Mesangial cell (primary cell): ENCODE measurements around the gene ABHD18. TPM values are rescaled to one million over a fixed set of nuclear protein-coding genes. Genes with fewer than 3 reads are reported as not detected.

ENCODE experiments used
- total RNA-seq: library from RNA; depleted of rRNA; stranded (reverse); fragments of >200 nt; gene quantifications from 2 replicates; pipeline ENCODE4 v1.2.3, GENCODE V29; 2015

ABHD18 gene
- 4.9 and 6.1 TPM in 2 replicates for total RNA-seq

DNA sequence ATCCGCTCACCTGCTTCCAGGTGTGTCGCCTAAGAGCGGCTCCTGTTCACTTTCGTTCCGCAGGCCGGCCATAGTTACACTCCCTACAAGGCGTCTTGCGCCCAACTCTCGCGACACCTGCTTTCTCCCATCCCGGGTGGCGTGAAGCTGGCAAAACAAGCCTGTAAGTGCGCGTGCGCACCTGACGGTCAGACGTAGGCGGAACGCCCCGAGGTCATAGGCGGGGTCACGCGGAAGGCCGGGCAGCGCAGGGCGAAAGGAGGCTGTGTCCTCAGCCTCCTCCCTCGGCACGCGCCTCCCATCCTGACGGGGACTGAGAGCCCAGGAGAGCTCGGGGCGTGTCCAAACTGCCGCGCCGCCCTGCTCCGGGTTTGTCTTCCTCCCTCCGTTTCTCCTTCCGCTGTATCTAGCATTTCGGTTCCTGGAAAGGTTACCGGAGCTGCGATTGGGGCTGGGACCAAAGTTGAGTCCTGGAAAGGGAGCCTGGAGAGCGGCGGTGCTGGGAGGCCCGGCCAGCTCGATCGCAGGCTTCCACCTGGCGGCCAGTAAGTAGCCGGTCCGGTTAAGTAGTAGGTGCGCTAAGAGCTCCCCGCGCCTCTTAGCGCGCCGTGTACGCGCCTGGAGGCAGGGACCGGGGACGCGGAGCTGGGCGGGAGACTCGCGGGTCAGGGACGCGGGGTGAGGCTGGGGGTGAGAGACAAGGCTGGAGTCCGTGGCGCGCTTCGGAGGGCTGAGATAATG, at the start of gene ABHD18, which contains the start of gene MFSD8:
TSS of gene ABHD18 (plus strand) at position 345 of the 741 bp plus-strand sequence. CDS start 17,550 bp downstream, outside the sequence.
TSS of gene MFSD8 (minus strand) at position 112 of the 741 bp plus-strand sequence. CDS start at position 72, 40 bp downstream.

DNA sequence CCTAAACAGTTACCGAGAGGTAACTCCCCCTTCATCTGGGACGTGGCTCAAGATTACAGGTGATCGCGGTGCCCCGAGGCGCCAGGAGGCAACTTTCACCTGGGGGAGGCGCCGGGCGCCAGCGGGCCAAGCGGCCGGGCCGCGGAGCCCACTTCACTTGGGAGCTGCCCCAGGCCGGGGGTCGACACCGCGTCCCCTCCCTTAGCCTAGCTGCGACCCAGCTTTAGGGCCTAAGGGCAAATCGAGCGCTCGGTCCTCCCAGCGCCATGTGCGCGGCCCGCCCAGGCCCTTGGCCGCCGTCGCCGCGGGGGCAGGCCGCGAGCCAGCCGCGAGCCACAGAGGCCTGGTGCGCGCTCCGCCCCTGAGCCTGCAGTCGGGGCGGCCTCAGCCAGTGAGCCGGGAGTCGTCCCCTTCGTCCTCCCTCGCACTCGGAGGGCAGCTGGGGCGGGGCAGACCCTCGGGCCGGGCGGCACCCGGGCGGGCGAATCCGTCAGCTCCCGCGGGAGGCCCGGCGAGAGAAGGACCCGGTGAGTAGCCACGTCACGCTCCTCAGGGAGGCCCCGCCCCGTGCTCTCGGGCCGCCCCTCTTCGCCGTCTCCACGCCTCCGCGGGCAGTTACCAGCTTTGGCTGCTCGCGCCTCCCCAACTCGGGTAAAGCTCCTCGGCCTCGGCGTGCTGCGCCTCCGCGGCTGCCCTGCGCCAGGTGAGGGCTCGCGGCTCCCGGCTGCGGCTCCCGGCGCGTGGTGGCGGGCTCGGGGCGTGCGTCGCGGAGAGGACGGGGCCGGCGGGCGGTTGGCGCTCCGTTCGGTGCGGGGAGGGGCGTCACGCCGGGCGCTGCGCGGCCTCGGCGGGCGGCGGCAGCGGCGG, 95.7 kb downstream of the ABHD18 start, which contains the start of gene LARP1B:
TSS of gene LARP1B (plus strand) at position 614 of the 867 bp plus-strand sequence. CDS start 13,640 bp downstream, outside the sequence.

Other genes with a start within 250 kb of the ABHD18 start
- gene SLC25A31, start 235.0 kb upstream of the ABHD18 start, total RNA-seq: not detected in 2 replicates
- 2.3 and 4.1 TPM in 2 replicates for gene HSPA4L, start 183.1 kb upstream of the ABHD18 start, total RNA-seq
- 1.5 and 21.7 TPM in 2 replicates for gene PLK4, start 84.5 kb upstream of the ABHD18 start, total RNA-seq
- gene MFSD8, start 233 bp upstream of the ABHD18 start, total RNA-seq: 4.2 and 8.7 TPM in 2 replicates
- gene LARP1B, start 95.9 kb downstream of the ABHD18 start, total RNA-seq: 9.1 and 12.5 TPM in 2 replicates